HPDE6-E6E7 (cell line): Measurements from ENCODE around the gene ACOT8.
"Not testable (repeated sequence)": the region's sequence is repeated elsewhere in the genome, so short reads cannot be mapped to it uniquely, and the experiment has no call there.

Experiments
- DNase-seq: peaks from one replicate; pipeline ENCODE4 v3.0.0; 2011; ENCODE audit warnings: missing footprints; ENCODE audit errors: extremely low spot score

Gene ACOT8

GRCh38 chr20:45827712-45828111 is 29.5 kb downstream of the ACOT8 start:
- no peak for DNase-seq

DNA sequence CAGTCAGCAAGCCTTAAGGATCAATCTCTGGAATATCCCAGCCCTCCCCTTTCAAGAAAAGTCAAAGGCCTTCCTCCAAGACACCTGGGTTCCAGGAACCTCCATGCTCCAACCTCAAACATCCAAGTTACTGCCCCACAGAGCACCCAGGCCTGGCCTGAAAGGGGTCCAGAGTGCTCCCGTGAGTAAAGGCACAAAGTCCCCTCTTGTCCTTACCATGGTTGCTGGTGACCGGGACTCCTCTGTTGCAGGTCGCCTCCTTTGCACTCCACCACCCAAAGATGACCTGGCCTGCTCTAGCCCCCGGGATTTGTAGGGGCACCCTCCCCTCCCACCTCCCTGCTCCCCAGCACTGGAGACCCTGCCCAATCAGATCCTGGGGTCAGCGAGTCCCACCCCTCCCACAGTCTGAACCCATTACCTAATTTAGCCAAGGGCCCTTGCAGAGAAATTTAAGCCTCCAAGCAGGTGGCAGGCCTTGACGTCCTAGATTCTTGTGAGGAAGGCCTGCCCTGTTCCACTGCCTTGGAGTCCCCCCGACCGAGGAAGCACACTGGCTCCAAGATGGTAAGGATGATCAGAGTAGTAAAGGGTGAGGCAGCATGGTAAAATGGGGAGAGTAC is 30.1 kb downstream of the ACOT8 start, which contains the start of gene TNNC2:
Gene TNNC2, minus strand, starts transcription at position 283 of the 623 bp plus-strand sequence. Its CDS starts 64 bp downstream, at position 219.
- DNase-seq = no peak

GRCh38 chr20:45826381-45827019 is 30.7 kb downstream of the ACOT8 start:
- DNase-seq = no peak

DNA sequence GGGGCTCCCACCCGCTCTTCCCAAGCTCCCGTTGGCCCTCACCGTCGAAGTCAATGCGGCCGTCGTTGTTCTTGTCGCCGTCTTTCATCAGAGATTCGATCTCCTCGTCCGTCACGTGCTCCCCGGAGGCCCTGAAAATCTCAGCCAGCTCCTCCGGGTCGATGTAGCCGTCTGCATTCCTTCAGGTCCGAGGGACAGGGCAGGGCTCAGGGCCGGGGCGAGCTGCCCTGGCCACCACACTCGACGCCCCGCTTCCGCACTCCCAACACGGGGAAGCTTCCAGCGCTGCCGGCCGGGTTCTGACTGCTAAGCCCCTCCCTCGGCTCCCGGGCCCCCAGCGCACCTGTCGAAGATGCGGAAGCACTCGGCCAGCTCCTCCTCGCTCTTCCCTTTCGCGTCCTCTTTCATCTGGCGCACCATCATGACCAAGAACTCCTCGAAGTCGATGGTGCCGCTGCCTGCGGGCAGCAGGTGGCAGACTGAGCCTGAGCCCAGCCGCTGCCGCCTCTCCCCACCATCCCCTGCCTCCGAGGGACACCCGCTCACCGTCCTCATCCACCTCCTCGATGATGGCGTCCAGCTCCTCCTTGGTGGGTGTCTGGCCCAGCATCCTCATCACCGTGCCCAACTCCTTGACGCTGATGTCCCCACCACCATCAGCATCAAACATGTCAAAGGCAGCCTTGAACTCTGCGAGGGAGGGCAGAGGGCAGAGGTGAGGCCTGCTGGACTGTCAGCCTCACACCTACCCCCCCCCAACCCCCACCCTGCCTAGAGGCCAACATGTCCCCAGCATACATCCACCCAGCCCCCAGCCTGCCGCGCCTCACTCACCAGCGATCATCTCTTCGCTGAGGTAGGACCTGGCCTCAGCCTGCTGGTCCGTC is 33.0 kb downstream of the ACOT8 start:
- peak; percentile 73 for DNase-seq

DNA sequence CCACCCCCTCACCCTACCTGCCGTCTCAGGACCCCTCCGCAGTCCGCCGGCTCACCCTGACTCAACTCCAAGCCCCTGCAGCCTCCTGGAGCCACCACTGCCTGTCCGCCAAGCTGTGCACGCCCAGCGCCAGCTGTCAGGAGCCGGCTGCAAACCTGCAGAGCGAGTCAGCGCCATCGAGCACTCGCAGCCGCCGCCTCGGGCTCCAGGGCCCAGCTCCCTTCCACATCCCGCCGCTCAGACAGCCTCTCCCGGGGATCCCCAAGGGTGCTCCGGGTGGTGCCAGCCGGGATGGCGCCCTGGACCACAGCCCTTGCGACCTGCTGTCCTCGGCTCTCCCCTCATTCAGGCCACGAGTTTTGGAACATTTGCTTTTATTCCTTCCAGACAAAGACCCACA is 34.3 kb downstream of the ACOT8 start:
- peak; percentile 83 for DNase-seq

- no peak for DNase-seq
Measured at GRCh38 chr20:45821947-45822346, 35.2 kb downstream of the ACOT8 start.

GRCh38 chr20:45819466-45819865 is 37.7 kb downstream of the ACOT8 start:
- DNase-seq = no peak

GRCh38 chr20:45818239-45818638 is 39.0 kb downstream of the ACOT8 start:
- DNase-seq = no peak

DNA sequence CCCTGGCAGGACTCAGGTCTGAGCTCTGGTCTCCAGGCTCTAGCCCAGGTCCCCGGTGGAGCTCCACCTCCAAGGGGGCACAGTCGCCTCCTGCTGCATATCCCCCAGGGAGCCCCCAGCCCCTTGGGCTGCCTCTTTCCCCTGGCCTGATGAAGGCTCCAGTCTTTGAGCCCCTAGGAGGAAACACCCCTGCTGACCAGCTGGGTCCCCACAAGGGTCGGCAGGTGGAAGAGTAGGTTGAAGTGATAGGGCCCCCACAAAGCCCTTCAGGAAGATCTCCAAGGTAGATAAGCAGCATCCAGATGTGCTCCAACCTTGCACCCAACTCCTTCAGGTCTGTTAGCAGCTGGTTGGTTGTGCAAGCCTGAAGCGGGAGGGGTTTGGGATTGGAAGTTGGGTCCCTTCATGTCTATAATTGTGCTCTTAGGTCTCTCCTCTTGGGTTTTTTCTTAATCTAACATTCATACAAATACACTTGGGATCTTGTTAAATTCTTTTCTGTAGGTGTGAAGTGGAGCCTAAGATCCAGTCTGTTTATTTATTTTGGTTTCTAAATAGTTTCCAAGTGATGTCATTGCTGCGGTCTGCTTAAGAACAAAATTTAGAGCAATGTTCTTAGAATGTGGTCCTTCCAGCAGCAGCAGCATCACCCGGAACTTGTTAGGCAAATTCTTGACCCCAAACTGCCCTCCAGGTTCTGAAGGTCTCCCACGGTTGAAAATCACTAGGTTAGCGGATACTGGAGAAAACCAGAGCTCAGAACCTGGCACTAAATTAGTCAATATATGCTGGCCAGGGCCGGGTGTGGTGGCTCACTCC is 39.6 kb downstream of the ACOT8 start:
- DNase-seq = no peak

DNA sequence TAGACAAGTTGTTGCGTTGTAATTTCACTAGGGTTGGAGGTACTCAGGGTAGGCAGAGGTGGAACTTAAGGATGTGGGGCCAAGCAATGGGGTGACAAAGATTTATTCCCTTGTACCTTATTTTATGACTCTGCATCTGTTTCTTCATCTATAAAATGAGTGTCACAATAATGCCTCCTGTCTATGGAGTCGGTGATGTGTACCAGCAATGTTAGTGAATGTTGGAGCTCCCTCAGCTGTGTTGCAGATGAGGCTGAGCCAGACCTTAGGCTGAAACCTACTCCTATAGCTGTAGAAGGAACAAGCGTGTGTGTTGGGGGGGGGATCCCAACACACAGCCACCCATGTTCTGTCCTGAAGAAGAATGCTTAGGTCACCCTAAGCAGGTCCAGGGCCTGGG is 40.2 kb downstream of the ACOT8 start:
- DNase-seq = no peak

DNA sequence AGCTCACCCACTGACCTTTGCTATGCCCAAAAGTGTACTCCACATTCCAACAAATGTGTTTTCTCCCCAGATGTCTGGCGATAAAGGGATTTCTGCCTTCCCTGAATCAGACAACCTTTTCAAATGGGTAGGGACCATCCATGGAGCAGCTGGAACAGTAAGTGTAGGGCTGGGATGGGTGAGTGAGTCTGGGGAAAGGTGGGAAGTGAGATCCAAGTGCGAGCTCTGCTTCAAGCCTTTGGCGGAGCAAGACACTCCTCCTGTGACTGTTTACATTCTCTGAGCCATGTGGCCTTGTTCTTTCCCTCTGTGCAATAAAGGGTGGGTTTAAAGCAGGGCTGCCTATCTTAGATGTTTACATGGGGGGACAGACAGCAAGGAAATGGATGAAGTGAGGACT is 42.9 kb downstream of the ACOT8 start:
- no peak for DNase-seq

DNA sequence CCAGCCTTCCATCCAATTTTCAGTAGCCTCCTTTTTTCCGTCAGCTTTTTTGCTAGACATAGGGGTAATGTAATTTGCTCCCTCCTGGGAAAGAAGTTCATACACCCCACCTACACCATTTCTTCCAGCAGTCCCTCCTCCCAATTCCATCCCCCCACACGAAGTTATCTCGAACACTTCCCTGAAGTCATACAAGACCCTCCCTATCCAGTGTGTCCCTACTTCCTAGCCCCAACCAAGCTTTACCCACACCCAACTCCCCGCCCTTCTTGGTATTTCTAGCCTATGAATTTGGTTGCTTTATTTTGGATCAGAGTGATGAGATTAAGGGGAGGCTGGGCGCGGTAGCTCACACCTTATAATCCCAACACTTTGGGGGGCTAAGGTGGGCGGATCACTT is 43.7 kb downstream of the ACOT8 start:
- no peak for DNase-seq

DNA sequence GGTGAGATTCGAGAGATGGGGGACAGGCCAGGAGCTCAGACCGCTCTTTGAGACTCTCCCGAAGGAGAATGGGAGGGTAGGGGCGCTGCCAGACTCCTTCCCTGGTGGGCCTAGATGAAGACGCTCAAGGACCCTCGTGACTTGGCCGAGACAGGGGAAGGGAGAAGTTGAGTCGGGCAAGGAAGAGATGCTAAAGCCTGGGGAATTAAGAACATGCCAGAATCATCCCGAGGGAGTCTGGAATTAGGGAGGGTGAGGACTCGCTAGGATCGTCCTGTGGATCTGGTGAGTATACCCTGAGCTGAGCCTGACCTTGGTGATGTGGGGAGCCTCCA is 44.2 kb downstream of the ACOT8 start:
- no peak for DNase-seq

DNA sequence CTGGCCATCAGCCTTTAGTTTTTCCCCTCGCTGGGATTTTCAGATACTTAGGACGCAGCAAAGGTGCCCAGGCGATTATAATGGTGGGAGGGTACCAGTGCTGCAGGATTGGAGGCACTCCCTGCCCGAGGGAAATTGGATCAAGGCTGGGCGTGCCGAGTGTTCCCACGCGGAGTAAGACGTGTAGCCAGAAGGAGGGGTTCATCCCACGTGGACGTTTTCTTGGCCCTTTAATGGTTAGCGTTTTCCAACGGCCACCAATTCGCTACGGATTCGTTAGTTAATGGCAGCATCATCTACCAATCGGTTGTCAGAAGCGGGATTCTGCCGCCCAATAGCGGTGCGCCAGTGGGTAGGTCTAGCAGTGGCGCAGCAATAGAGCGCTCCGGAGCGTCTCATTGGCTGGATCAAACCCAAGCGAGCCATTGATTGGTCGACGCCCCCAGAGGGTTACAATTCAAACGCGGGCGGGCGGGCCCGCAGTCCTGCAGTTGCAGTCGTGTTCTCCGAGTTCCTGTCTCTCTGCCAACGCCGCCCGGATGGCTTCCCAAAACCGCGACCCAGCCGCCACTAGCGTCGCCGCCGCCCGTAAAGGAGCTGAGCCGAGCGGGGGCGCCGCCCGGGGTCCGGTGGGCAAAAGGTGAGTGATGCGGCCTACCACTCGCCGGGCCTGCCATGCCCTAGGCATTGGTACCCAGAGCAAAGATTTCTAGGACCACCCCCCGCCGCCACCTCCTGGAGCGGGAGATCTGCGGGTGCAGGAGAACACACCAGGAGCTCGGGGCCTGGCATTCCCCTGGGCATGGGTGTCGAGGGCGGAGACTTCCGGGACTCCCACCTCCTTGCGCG is 44.8 kb downstream of the ACOT8 start, which contains the start of gene UBE2C:
Gene UBE2C, plus strand, starts transcription at position 488 of the 849 bp plus-strand sequence. Its CDS starts 52 bp downstream, at position 540.
- DNase-seq = peak; percentile 100

DNA sequence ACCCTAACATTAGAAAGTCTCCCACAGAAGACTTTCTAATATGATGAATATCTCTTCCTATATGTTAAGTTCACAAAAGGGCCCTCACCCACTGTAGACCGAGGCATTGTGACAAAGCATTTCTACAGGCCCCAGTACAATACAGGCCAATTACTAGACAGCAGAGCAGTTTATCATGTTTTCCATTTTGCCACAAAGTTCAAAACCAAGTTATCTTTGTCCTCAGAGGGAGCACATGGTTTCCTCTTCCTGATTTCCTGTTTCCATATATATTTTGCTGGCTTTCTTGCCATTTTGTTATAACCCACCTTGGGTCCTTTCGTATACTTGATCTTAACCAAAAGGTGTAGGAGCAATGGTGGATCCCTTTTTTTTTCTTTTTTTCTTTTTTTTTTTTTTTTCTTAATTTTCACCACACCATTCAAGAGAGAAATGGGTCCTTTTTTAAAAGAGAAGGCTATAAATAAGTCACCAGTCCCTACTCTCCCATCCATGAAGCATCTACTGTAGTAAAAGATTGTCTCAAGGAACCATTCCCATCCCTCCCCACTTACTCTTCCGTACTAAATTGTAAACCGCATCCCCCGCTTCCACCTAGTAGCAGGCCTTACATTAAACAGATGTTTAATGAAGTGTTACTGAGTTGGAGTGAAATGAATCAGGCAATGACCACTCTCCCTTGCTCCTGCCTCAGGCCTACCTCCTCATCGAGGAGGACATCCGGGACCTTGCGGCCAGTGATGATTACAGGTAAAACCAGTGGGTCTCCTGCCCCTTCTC is 46.8 kb downstream of the ACOT8 start:
- no peak for DNase-seq

GRCh38 chr20:45801851-45802250 is 55.3 kb downstream of the ACOT8 start:
- no peak for DNase-seq

GRCh38 chr20:45798935-45799642 is 58.1 kb downstream of the ACOT8 start:
- no peak for DNase-seq

DNA sequence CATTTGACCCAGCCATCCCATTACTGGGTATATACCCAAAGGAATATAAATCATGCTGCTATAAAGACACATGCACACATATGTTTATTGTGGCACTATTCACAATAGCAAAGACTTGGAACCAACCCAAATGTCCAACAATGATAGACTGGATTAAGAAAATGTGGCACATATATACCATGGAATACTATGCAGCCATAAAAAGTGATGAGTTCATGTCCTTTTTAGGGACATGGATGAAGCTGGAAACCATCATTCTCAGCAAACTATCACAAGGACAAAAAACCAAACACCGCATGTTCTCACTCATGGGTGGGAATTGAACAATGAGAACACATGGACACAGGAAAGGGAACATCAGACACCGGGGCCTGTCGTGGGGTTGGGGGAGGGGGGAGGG is 59.2 kb downstream of the ACOT8 start:
- not testable (repeated sequence) for DNase-seq

- not testable (repeated sequence) for DNase-seq
Measured at GRCh38 chr20:45797510-45797909, 59.7 kb downstream of the ACOT8 start.
